NOMO-1 (cell line): Measurements from ENCODE around the gene LTF.
"Not testable (repeated sequence)": the region's sequence is repeated elsewhere in the genome, so short reads cannot be mapped to it uniquely, and the experiment has no call there.

Source experiments
- DNase-seq, 2 experiments: peaks; one replicate each; lab custom pipeline; 2025; ENCODE audit not compliant: unreplicated experiment in 2 of 2; lab: John Stamatoyannopoulos, UW

The LTF gene

GRCh38 chr3:46464326-46465195 is at the start of gene LTF:
TSS of gene LTF (minus strand) at chr3:46464905. CDS start at chr3:46464867, 38 bp downstream.
- DNase-seq, result no peak

GRCh38 chr3:46512191-46512749 is 47.6 kb upstream of the LTF start:
- DNase-seq, result peak; percentile 33 to 79

DNA sequence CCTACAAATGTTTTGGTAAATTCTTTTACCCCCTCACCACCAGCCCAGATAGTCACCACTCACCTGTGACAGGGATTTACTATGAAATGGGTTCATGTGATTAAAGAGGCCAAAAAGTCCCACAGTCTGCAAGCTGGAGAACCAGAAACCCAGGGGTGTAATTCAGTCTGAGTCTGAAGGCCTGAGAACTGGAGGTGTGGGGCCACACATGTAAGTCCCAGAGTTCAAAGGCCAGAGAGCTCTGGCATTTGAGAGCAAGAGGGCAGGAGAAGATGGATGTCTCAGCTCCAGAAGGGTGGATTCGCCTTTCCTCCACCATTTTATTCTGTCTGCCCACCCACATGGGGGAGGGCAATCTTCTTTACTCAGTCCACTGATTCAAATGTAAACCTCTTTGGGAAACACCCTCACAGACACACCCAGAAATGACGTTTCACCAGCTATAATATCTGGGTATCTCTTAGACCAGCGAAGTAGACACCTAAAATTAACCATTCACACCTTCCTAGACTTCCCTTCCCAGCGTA is 45.0 kb upstream of the LTF start:
- DNase-seq, result no peak

- DNase-seq, result no peak
These were observed 44.3 kb upstream of the LTF start for GRCh38 chr3:46508850-46509591.

DNA sequence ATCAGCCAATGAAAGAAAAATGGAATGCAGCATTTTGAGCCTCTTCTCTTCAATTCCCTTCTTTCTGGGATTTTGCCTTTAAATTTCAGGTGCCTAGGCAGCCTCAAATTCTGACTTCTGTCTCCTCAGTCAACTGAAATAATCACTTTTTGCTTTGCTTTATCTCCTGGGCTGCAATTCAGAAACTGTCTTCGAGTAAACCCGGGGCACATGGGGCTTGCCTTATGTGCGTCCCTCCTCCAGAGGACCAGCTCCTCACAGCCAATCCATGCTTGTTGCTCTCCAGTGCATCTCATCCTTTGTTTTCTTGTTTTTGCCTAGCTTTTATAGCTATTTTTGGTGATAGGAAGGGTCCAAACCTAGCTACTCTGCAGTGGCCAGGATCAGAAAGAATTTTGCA is 41.8 kb upstream of the LTF start:
- DNase-seq, result no peak

GRCh38 chr3:46505953-46506352 is 41.2 kb upstream of the LTF start:
- DNase-seq, result no peak

- no peak for DNase-seq
These were observed 40.1 kb upstream of the LTF start for GRCh38 chr3:46504789-46505188.

- no peak for DNase-seq
These were observed 38.6 kb upstream of the LTF start for GRCh38 chr3:46503200-46503874.

DNA sequence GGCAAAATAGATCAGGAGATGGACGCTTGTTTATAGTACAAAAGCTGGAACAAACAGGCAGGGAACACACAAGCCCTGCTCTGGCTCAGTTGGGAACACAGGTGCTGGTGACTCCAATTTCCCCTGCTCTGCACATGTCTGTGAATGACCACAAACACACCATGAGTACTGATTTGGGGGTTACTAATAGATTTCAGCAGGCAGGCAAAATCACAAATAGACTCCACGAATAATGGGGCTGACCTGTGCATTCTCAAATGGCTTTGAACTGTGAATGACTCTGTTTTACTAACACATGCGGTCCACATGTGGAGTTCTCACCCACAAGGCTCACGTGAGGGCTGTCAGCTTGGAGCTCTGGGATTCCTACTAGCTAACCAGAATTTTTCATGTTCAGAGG is 37.0 kb upstream of the LTF start:
- no peak for DNase-seq

DNA sequence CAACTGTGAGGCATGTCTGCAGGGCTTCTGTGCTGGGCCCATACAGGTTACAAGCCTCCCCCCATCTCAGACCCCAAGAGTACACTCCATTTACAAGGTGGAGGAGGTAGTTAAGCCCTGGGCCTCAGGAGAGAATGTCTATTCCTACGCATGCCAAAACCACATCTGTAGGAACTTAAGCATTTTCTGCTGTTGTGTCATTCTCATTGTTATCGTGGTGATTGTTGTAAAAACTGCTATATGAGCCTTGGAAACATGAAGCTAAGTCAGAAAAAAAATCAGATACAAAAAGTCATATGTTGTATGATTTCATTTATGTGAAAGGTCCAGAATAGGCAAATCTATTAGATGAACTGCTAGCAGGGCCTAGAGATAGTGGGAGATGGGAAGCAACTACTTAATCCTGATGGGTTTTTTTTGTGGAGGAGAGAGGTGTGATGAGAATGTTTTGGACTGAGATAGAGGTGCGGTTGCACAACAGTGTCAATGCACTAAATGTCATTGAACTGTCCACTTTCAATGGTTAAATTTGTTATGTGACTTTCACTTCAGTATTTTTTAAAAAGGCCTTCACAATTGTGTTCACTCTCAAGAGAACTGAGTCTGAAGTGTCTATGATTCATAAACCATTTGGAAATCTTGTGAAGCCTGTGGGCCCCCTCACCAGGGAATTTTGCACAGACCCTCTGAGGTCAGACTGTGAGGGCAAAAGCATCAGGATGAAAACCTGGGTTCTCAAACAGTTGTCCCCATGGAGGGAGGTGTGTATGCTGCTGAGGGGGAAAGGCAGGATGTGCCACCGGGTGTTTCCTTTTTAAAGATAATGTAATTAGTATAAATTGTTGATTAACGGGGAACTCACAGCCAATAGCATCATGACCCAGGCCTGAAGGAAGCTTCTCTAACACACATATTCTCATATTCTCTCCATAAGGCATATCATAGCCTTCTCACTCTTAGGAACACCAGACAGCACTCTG is 36.2 kb upstream of the LTF start:
- DNase-seq, result peak; percentile 16 to 81

- DNase-seq, result no peak
These were observed 34.3 kb upstream of the LTF start for GRCh38 chr3:46498916-46499519.

DNA sequence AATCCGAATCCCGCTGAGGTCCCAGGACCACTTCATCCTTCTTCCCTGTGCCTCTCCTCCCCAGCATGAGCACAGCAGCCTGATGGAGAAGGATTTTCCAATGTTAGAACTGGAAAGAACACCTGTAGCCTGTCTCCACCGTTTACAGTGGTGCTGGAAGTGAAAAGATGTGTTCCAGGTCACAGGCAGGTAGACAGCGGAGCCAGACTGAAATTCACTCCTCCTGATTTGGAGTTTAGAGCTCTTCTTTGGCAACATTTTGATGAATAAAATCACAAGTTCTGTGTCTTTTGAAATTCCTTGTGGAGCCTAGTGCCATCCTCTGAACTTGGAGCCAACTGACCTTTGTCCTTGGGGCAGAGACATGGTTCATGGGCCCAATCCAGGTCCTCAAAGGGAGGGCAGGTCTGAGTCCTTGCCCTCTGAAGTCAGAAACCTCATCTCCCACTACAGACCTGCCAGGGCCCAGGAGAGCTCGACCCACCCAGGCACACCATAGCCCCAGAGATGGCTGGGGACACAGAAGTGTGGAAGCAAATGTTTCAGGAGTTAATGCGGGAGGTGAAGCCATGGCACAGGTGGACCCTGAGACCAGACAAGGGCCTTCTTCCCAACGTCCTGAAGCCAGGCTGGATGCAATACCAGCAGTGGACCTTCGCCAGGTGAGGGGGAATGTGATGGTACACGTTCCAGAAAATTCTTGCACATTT is 33.0 kb upstream of the LTF start, which contains the start of gene RTP3:
Gene RTP3, plus strand, starts transcription at position 421 of the 710 bp plus-strand sequence. Its CDS starts 87 bp downstream, at position 508.
- no peak for DNase-seq

GRCh38 chr3:46496746-46497555 is 32.2 kb upstream of the LTF start:
- DNase-seq, result peak in 1 of 2 experiments; percentile 28

- DNase-seq, result no peak
These were observed 31.3 kb upstream of the LTF start for GRCh38 chr3:46495901-46496456.

- not testable (repeated sequence) for DNase-seq
These were observed 29.8 kb upstream of the LTF start for GRCh38 chr3:46494491-46494890.

- DNase-seq, result no peak
These were observed 28.3 kb upstream of the LTF start for GRCh38 chr3:46492890-46493547.
